T-helper 2 cell (primary cell): ENCODE results near the gene COQ3.

ENCODE experiments used
- DNase-seq, 5 experiments: peaks; one replicate each; pipeline versions ENCODE4 v3.0.0 to v3.0.0-alpha.2; 2012 to 2022
- total RNA-seq, 2 donors: gene quantifications; one replicate each; lab custom pipeline; 2026; lab: John Stamatoyannopoulos, UW

Gene COQ3
- 2.2 to 4.1 reads per million in 2 donors for total RNA-seq

GRCh38 chr6:99393698-99394531 is at the start of gene COQ3:
Gene COQ3 (minus strand): TSS chr6:99394195. CDS start chr6:99394179, 16 bp downstream.
- DNase-seq = peak; percentile 41 to 76 (median 51)

- DNase-seq = peak in 1 of 5 experiments; percentile 55
Observed at GRCh38 chr6:99434702-99435530, 40.9 kb upstream of the COQ3 start.

- no peak for DNase-seq
Observed at GRCh38 chr6:99432877-99433276, 38.9 kb upstream of the COQ3 start.

- no peak for DNase-seq
Observed at GRCh38 chr6:99431901-99432300, 37.9 kb upstream of the COQ3 start.

GRCh38 chr6:99427988-99428387 is 34.0 kb upstream of the COQ3 start:
- DNase-seq = no peak

GRCh38 chr6:99426451-99426757 is 32.4 kb upstream of the COQ3 start:
- no peak for DNase-seq

GRCh38 chr6:99425647-99426450 is 31.9 kb upstream of the COQ3 start:
- DNase-seq = peak in 4 of 5 experiments; percentile 10 to 48 (median 28)

- DNase-seq = peak; percentile 76 to 99 (median 85)
Observed at GRCh38 chr6:99424761-99425646, 31.0 kb upstream of the COQ3 start, which contains the start of gene PNISR. Gene PNISR (minus strand): TSS chr6:99425308. CDS start chr6:99414659, 10,649 bp downstream.

GRCh38 chr6:99424022-99424421 is 30.0 kb upstream of the COQ3 start:
- no peak for DNase-seq

- DNase-seq = no peak
Observed at GRCh38 chr6:99422912-99423311, 28.9 kb upstream of the COQ3 start.

- DNase-seq = peak in 1 of 5 experiments; percentile 14
Observed at GRCh38 chr6:99416892-99417767, 23.1 kb upstream of the COQ3 start.

- no peak for DNase-seq
Observed at GRCh38 chr6:99416226-99416625, 22.2 kb upstream of the COQ3 start.

- no peak for DNase-seq
Observed at GRCh38 chr6:99415446-99415845, 21.5 kb upstream of the COQ3 start.

- no peak for DNase-seq
Observed at GRCh38 chr6:99412065-99412464, 18.1 kb upstream of the COQ3 start.

GRCh38 chr6:99409672-99410071 is 15.7 kb upstream of the COQ3 start:
- no peak for DNase-seq

- no peak for DNase-seq
Observed at GRCh38 chr6:99407076-99407475, 13.1 kb upstream of the COQ3 start.

GRCh38 chr6:99402448-99402847 is 8.5 kb upstream of the COQ3 start:
- DNase-seq = no peak

- DNase-seq = no peak
Observed at GRCh38 chr6:99397287-99397686, 3.3 kb upstream of the COQ3 start.

- DNase-seq = no peak
Observed at GRCh38 chr6:99393366-99393697, 663 bp downstream of the COQ3 start.

GRCh38 chr6:99390896-99391295 is 3.1 kb downstream of the COQ3 start:
- DNase-seq = no peak

GRCh38 chr6:99384507-99384906 is 9.5 kb downstream of the COQ3 start:
- no peak for DNase-seq
